Measurements from ENCODE around the gene SOX5. TPM values are rescaled to one million over a fixed set of nuclear protein-coding genes. Genes with fewer than 3 reads are reported as not detected.

SOX5 gene
- total RNA-seq, 4 donors from 2014 or later: 0.40 to 8.4 (median 2.2) TPM

DNA sequence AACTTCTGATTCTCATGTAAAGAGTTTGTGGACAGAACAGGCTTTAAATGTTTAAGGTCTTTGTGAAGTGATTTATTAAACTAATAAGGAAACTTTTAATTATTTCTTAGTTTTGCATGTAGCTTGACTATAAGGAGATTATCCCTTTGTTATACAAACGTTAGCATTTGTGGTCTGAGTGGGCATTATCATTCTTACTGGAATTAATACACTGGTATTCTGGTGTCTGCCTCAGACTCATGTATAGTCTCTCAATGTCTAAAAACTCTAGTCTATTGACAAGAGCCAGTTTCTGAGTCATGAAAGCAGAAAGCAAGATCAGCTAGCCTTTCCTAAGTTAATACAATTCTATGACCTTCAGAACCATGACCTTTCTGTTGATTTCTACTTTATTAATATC is 51.3 kb downstream of the SOX5 start:
- Histone ChIP-seq H3K27ac (no peak overlapping the region), H3K4me3 (no peak overlapping the region), H3K4me1 (no peaks in the 10 kb centered on the region), H3K36me3 (peaks cover 0 to 3% (median 0%) of the 10 kb centered on the region in 3 donors), H3K9me3 (no peaks in the 10 kb centered on the region), H3K27me3 (no peaks in the 10 kb centered on the region)
- 41 to 50% methylated on average over 1 of the region's 1 CpG for WGBS, 2 donors
- DNase-seq: no peak
- intact Hi-C loops (cut with DNase I): no loop called here
- TF ChIP-seq POLR2A (IDR thresholded peaks at IDR 0.05): no peak
- TF ChIP-seq, protein P1, sequence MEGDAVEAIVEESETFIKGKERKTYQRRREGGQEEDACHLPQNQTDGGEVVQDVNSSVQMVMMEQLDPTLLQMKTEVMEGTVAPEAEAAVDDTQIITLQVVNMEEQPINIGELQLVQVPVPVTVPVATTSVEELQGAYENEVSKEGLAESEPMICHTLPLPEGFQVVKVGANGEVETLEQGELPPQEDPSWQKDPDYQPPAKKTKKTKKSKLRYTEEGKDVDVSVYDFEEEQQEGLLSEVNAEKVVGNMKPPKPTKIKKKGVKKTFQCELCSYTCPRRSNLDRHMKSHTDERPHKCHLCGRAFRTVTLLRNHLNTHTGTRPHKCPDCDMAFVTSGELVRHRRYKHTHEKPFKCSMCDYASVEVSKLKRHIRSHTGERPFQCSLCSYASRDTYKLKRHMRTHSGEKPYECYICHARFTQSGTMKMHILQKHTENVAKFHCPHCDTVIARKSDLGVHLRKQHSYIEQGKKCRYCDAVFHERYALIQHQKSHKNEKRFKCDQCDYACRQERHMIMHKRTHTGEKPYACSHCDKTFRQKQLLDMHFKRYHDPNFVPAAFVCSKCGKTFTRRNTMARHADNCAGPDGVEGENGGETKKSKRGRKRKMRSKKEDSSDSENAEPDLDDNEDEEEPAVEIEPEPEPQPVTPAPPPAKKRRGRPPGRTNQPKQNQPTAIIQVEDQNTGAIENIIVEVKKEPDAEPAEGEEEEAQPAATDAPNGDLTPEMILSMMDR (IDR thresholded peaks at IDR 0.05): no peak

DNA sequence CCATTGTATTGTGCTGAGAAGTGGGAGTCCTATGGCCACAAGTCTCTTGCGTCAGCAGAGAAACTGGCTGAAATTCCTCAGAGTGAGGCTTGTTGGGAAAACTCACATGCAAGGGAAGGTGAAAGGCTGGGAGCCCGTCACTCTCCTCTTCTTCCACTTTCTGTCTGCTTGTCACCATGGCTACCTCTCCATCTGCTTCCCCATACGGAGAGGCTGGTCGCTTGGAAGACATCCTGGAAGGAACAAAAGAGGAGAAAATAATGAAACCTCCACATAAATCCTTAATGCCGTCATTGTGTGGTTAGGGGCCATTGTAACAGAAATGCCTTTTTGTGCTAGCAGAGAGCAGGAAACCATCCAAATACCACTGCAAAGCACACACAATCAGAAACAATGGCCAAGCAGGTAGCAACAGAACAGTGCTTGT is 53.7 kb downstream of the SOX5 start:
- TF ChIP-seq, protein P1 (IDR thresholded peaks at IDR 0.05): no peak
- no peak for TF ChIP-seq POLR2A (IDR thresholded peaks at IDR 0.05)
- DNase-seq: no peak
- H3K27ac ChIP-seq: no peak overlapping the region
- H3K27me3 ChIP-seq: no peaks in the 10 kb centered on the region
- intact Hi-C loops (cut with DNase I): no loop called here
- 48 to 49% methylated on average over 5 of the region's 5 CpGs for WGBS, 2 donors
- no peak overlapping the region for H3K4me3 ChIP-seq
- peaks cover 0 to 3% (median 0%) of the 10 kb centered on the region in 3 donors for H3K36me3 ChIP-seq
- no peaks in the 10 kb centered on the region for H3K4me1 ChIP-seq
- no peaks in the 10 kb centered on the region for H3K9me3 ChIP-seq

DNA sequence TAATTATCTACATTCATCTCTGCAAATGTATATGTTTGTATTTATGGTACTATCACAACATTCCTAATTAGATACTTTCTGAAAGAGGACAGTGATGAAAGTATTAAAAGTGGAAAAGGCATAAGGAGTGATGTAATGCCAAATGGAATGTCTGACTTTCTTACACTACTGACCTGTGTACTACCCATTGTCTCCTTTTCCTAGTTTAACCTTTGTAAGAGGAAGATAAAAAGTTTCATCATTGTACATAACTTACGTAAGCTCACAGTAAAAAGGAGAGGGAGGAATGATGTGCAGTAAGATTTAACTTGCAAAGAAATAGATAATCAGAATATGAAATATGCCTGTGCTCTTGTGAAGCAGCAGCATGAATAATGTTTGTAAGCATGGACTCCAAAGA is 55.9 kb downstream of the SOX5 start:
- WGBS, 2 donors: 77 to 90% methylated on average over 1 of the region's 1 CpG
- Histone ChIP-seq H3K27ac (no peak overlapping the region), H3K4me1 (no peaks in the 10 kb centered on the region), H3K9me3 (no peaks in the 10 kb centered on the region), H3K36me3 (peaks cover 0 to 3% (median 0%) of the 10 kb centered on the region in 3 donors), H3K4me3 (no peak overlapping the region), H3K27me3 (no peaks in the 10 kb centered on the region)
- no peak for DNase-seq
- no peak for TF ChIP-seq POLR2A (IDR thresholded peaks at IDR 0.05)
- TF ChIP-seq, protein P1 (IDR thresholded peaks at IDR 0.05): no peak
- intact Hi-C loops (cut with DNase I): no loop called here

DNA sequence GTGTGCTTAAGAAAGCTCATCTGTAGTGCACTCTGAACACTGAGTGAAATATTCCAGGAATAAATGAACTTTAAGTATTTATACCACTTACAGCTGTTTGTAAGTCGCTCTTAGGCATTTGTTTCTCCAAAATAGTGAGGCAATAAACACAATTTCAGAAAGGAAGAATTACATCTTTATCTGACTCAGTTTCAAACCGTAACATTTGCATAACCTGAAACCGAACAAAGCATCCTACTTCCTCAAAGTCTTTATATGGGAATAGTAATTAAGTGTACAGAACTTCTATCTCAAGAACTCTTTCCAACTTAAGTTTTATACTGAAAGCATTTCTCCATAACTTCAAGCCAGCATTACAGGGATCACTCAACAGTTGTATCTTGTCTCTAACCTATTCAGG is 58.4 kb downstream of the SOX5 start:
- H3K27ac ChIP-seq: no peak overlapping the region
- H3K27me3 ChIP-seq: no peaks in the 10 kb centered on the region
- no peak for DNase-seq
- TF ChIP-seq, protein P1 (IDR thresholded peaks at IDR 0.05): no peak
- WGBS, 2 donors: 79 to 83% methylated on average over 3 of the region's 3 CpGs
- peaks cover 0 to 3% (median 0%) of the 10 kb centered on the region in 3 donors for H3K36me3 ChIP-seq
- H3K4me3 ChIP-seq: no peak overlapping the region
- no peaks in the 10 kb centered on the region for H3K9me3 ChIP-seq
- intact Hi-C loops (cut with DNase I): no loop called here
- no peaks in the 10 kb centered on the region for H3K4me1 ChIP-seq

DNA sequence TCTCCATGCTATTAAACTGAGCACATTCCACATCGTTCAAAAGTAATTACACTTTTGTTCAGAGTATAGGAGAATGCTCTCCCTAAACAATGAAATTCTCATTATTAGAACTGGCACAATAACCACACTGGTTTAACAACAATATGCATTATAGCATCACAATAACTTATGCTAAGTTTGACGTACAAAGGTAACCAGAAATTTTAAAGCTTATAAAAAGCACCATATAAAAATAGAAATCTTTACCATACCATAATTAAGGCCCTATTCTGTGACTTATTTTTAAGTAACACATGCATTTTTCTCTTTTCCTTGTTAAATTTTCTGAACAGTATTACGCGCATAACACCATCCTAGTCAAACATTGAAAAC is 60.4 kb downstream of the SOX5 start:
- H3K9me3 ChIP-seq: no peaks in the 10 kb centered on the region
- no peaks in the 10 kb centered on the region for H3K4me1 ChIP-seq
- intact Hi-C loops (cut with DNase I): no loop called here
- H3K4me3 ChIP-seq: no peak overlapping the region
- H3K36me3 ChIP-seq: peaks cover 0 to under 1% (median 0%) of the 10 kb centered on the region in 3 donors
- 83 to 86% methylated on average over 4 of the region's 4 CpGs for WGBS, 2 donors
- TF ChIP-seq POLR2A (IDR thresholded peaks at IDR 0.05): no peak
- TF ChIP-seq, protein P1 (IDR thresholded peaks at IDR 0.05): no peak
- no peak for DNase-seq
- no peaks in the 10 kb centered on the region for H3K27me3 ChIP-seq
- H3K27ac ChIP-seq: no peak overlapping the region

All from esophagus squamous epithelium (tissue), 5 donors.